Fibroblast of lung (primary cell): Measurements from ENCODE around the gene NDUFA13.

Source experiments
- EZH2 ChIP-seq: IDR thresholded peaks from 2 replicates; pipeline ENCODE4 v1.5.1; 2012; ENCODE audit warnings: low read length, control low read depth, mild to moderate bottlenecking; ENCODE audit errors: missing control alignments
- TF ChIP-seq, protein P1 (sequence below), 2 donors: IDR thresholded peaks in 1 of 2; conservative IDR thresholded peaks in 1 of 2; 1 replicate in 1 of 2; 2 replicates in 1 of 2; pipeline ENCODE4 v1.5.1; 2011 to 2012; ENCODE audit warnings: low read length in 2 of 2, control low read depth in 1 of 2, inconsistent platforms in 1 of 2, low read depth in 1 of 2, mild to moderate bottlenecking in 1 of 2

DNA sequence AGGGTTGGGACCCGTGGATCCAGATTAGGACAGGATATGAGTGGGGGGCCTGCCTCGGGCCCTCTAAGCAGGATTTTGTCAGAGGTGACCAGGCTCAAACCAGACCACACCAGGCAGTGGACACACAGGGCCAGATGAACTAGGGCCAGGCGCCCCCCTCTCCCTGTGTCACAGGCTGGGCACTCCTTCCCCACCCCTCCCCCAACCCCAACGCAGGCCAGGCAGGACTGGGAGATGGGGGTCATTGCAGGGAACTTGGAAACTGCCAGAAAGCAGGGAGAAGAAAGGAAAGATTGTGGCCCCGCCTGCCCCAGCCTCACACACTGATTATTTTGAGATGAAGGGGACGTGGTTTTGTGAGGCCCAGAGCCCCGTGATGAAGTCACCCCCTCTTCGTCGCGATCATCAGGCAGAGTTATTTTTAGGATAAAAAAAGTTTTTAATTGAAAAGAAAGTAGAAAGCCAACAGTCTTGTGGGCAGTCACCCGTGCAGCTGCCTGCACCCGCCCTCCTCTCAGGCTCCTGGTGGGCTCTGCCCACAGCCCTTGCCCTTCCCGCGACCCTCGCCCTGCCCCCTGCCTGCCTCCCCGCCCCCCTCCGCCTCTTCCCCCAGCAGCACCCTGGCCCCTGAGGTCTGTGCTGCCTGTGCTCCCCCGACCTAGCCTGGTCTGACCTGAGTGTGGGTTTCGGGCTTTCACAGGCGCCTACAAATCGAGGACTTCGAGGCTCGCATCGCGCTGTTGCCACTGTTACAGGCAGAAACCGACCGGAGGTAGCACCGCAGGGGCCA is 10.8 kb downstream of the NDUFA13 start:
- TF ChIP-seq, protein P1, sequence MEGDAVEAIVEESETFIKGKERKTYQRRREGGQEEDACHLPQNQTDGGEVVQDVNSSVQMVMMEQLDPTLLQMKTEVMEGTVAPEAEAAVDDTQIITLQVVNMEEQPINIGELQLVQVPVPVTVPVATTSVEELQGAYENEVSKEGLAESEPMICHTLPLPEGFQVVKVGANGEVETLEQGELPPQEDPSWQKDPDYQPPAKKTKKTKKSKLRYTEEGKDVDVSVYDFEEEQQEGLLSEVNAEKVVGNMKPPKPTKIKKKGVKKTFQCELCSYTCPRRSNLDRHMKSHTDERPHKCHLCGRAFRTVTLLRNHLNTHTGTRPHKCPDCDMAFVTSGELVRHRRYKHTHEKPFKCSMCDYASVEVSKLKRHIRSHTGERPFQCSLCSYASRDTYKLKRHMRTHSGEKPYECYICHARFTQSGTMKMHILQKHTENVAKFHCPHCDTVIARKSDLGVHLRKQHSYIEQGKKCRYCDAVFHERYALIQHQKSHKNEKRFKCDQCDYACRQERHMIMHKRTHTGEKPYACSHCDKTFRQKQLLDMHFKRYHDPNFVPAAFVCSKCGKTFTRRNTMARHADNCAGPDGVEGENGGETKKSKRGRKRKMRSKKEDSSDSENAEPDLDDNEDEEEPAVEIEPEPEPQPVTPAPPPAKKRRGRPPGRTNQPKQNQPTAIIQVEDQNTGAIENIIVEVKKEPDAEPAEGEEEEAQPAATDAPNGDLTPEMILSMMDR (conservative IDR thresholded peaks at IDR 0.05 in 1 of 2, IDR thresholded peaks at IDR 0.05 in 1 of 2; ENCODE audit: low read depth in 1 of 2, low read length in 2 of 2) = no peak
- TF ChIP-seq EZH2 = no peak
